Neural cell (in vitro differentiated cells): Measurements from ENCODE around the gene SERINC5. TPM values are rescaled to one million over a fixed set of nuclear protein-coding genes. Genes with fewer than 3 reads are reported as not detected.

Source experiments
- H2AFZ ChIP-seq: fragments of 200-600, 300-800 bp; sonication (generic), shearing (Covaris generic); 2 replicates; pipeline ENCODE4 v1.6.0; 2014; ENCODE audit warnings: low read depth, mild to moderate bottlenecking, antibody characterized with exemption, low read length, moderate library complexity
- H3F3A ChIP-seq: fragments of 200-600 bp; shearing (Covaris generic); 2 replicates; pipeline ENCODE4 v1.6.1; 2016; ENCODE audit warnings: mild to moderate bottlenecking, moderate library complexity, mixed read lengths, antibody characterized with exemption, low read length; ENCODE audit not compliant: insufficient read depth, poor library complexity, severe bottlenecking
- H3K27ac ChIP-seq: fragments of 200-600, 300-800 bp; sonication (generic), shearing (Covaris generic); 2 replicates; pipeline ENCODE4 v1.5.1; 2014; ENCODE audit warnings: mild to moderate bottlenecking, low read length, moderate library complexity
- H3K27me3 ChIP-seq: fragments of 300-800, 200-600 bp; sonication (generic), shearing (Covaris generic); 2 replicates; pipeline ENCODE4 v1.6.0; 2014; ENCODE audit warnings: mild to moderate bottlenecking, low read depth, low read length, moderate library complexity; ENCODE audit not compliant: insufficient read depth
- H3K36me3 ChIP-seq: fragments of 300-800, 200-600 bp; sonication (generic), shearing (Covaris generic); 2 replicates; pipeline ENCODE4 v1.5.1; 2014; ENCODE audit warnings: mild to moderate bottlenecking, antibody characterized with exemption, low read length, moderate library complexity; ENCODE audit not compliant: insufficient read depth
- H3K4me2 ChIP-seq: fragments of 300-800, 200-600 bp; sonication (generic), shearing (Covaris generic); 2 replicates; pipeline ENCODE4 v1.6.0; 2014; ENCODE audit warnings: mild to moderate bottlenecking, low read length
- H3K4me3 ChIP-seq: fragments of 300-800, 200-600 bp; sonication (generic), shearing (Covaris generic); 2 replicates; pipeline ENCODE4 v1.5.1; 2014; ENCODE audit warnings: mild to moderate bottlenecking, low read length, moderate library complexity
- H3K79me2 ChIP-seq: fragments of 200-600 bp; shearing (Covaris generic); replicated peaks from 2 replicates; pipeline ENCODE4 v1.6.0; 2014; ENCODE audit warnings: mild to moderate bottlenecking, low read length, moderate library complexity; ENCODE audit not compliant: insufficient read depth
- H3K9ac ChIP-seq: fragments of 300-800, 200-600 bp; sonication (generic), shearing (Covaris generic); 2 replicates; pipeline ENCODE4 v1.6.1; 2016; ENCODE audit warnings: mild to moderate bottlenecking, low read length, mixed read lengths
- H3K9me2 ChIP-seq: fragments of 200-600 bp; shearing (Covaris generic); 2 replicates; pipeline ENCODE4 v1.6.1; 2016; ENCODE audit warnings: mild to moderate bottlenecking, low read length, mixed read lengths; ENCODE audit not compliant: insufficient read depth
- H3K9me3 ChIP-seq: fragments of 200-600, 300-800 bp; sonication (generic), shearing (Covaris generic); 2 replicates; pipeline ENCODE4 v1.6.1; 2016; ENCODE audit warnings: mild to moderate bottlenecking, mixed run types, low read length, moderate library complexity, mixed read lengths
- H4K20me1 ChIP-seq: fragments of 200-600 bp; shearing (Covaris generic); 2 replicates; pipeline ENCODE4 v1.6.1; 2016; ENCODE audit warnings: mild to moderate bottlenecking, mixed run types; ENCODE audit not compliant: insufficient read depth
- CTCF ChIP-seq: fragments of 450-650 bp; IDR thresholded peaks from 2 replicates; pipeline ENCODE4 v1.5.1; 2014; ENCODE audit warnings: antibody characterized with exemption, mild to moderate bottlenecking, moderate library complexity; ENCODE audit not compliant: poor library complexity, severe bottlenecking
- EP300 ChIP-seq: fragments of 450-650 bp; conservative IDR thresholded peaks from 2 replicates; pipeline ENCODE4 v1.6.1; 2014; ENCODE audit warnings: antibody characterized with exemption, mild to moderate bottlenecking, moderate library complexity; ENCODE audit not compliant: poor library complexity, severe bottlenecking
- EZH2 ChIP-seq: fragments of 200-600, 300-800 bp; shearing (Covaris generic), sonication (generic); IDR thresholded peaks from 2 replicates; pipeline ENCODE4 v1.6.1; 2014; ENCODE audit warnings: antibody characterized with exemption, low read length, borderline replicate concordance, mild to moderate bottlenecking; ENCODE audit not compliant: insufficient read depth, poor library complexity, severe bottlenecking
- MXI1 ChIP-seq: fragments of 450-650 bp; conservative IDR thresholded peaks from 2 replicates; pipeline ENCODE4 v1.6.1; 2014; ENCODE audit warnings: antibody characterized with exemption, mild to moderate bottlenecking; ENCODE audit not compliant: poor library complexity, severe bottlenecking
- POLR2AphosphoS5 ChIP-seq: IDR thresholded peaks from 2 replicates; pipeline ENCODE4 v1.6.1; 2012
- RAD21 ChIP-seq: fragments of 450-650 bp; conservative IDR thresholded peaks from 2 replicates; pipeline ENCODE4 v1.6.1; 2014; ENCODE audit warnings: antibody characterized with exemption, mild to moderate bottlenecking, moderate library complexity
- REST ChIP-seq: IDR thresholded peaks from 2 replicates; pipeline ENCODE4 v1.6.1; 2012; ENCODE audit warnings: borderline replicate concordance
- SMC3 ChIP-seq: fragments of 450-650 bp; conservative IDR thresholded peaks from 2 replicates; pipeline ENCODE4 v1.6.1; 2014; ENCODE audit warnings: antibody characterized with exemption, mild to moderate bottlenecking, moderate library complexity; ENCODE audit not compliant: poor library complexity
- TAF1 ChIP-seq: IDR thresholded peaks from 2 replicates; pipeline ENCODE4 v1.6.1; 2012; ENCODE audit warnings: low read depth
- polyA plus RNA-seq: library from polyadenylated mRNA; depleted of rRNA; stranded (reverse); fragments of >200 nt; gene quantifications from 2 replicates; pipeline ENCODE4 v1.2.3, GENCODE V29; 2014

Gene SERINC5
- polyA plus RNA-seq, 1 donor from 2014 or later = 5.8 TPM

GRCh38 chr5:80296121-80296520, 40.3 kb upstream of the SERINC5 start:
- Histone ChIP-seq H3K27me3 (no peaks in the 10 kb centered on the region), H3K9me3 (no peaks in the 10 kb centered on the region), H3K36me3 (no peaks in the 10 kb centered on the region), H3K9ac (no peak overlapping the region), H3K27ac (no peak overlapping the region), H3F3A (no peaks in the 10 kb centered on the region), H3K9me2 (no peaks in the 10 kb centered on the region), H3K79me2 (no peaks in the 10 kb centered on the region), H3K4me2 (no peak overlapping the region), H4K20me1 (no peaks in the 10 kb centered on the region), H2AFZ (no peak overlapping the region), H3K4me3 (no peak overlapping the region)
- TF ChIP-seq SMC3 (no peak), EZH2 (no peak), RAD21 (no peak), EP300 (no peak), TAF1 (no peak), MXI1 (no peak), REST (no peak)

- Histone ChIP-seq H3K36me3 (no peaks in the 10 kb centered on the region), H3K27ac (no peak overlapping the region), H3K4me3 (no peak overlapping the region), H4K20me1 (no peaks in the 10 kb centered on the region), H3F3A (no peaks in the 10 kb centered on the region), H3K79me2 (no peaks in the 10 kb centered on the region), H3K9me3 (no peaks in the 10 kb centered on the region), H3K27me3 (no peaks in the 10 kb centered on the region), H3K4me2 (no peak overlapping the region), H3K9me2 (no peaks in the 10 kb centered on the region), H2AFZ (no peak overlapping the region), H3K9ac (no peak overlapping the region)
- TF ChIP-seq RAD21 = no peak
- TF ChIP-seq POLR2AphosphoS5 = no peak
- no peak for TF ChIP-seq REST
- TF ChIP-seq TAF1 = no peak
- TF ChIP-seq CTCF = no peak
- no peak for TF ChIP-seq MXI1
- TF ChIP-seq EZH2 = no peak
- no peak for TF ChIP-seq EP300
- no peak for TF ChIP-seq SMC3
These were observed 35.9 kb upstream of the SERINC5 start for GRCh38 chr5:80291761-80292160.
